Measurements from ENCODE around the gene NBPF19. TPM values are rescaled to one million over a fixed set of nuclear protein-coding genes. Genes with fewer than 3 reads are reported as not detected.
"Not testable (repeated sequence)": the region's sequence is repeated elsewhere in the genome, so short reads cannot be mapped to it uniquely, and the experiment has no call there.

Gene NBPF19
- total RNA-seq, 5 donors from 2014 or later (not counting 1 experiment from before 2014, with no cell fraction given) = 59.3 to 101 (median 81.7) TPM

- ATAC-seq (replicated peaks in 1 of 4); DNase-seq; H3K9me3 ChIP-seq; POLR2A ChIA-PET; H3K27me3 ChIP-seq (replicated peaks in 1 of 2; ENCODE audit: control insufficient read depth in 2 of 2, extremely low read depth in 1 of 2, insufficient read depth in 2 of 2, low read length in 1 of 2); H3K4me3 ChIP-seq (ENCODE audit: control insufficient read depth in 1 of 2, extremely low read depth in 1 of 2, low read length in 1 of 2); H3K36me3 ChIP-seq (ENCODE audit: control insufficient read depth in 2 of 2, extremely low read depth in 1 of 2, insufficient read depth in 1 of 2, low read length in 1 of 2); H3K27me3 Mint-ChIP-seq; CTCF ChIA-PET; H3K9me3 Mint-ChIP-seq; H3K36me3 Mint-ChIP-seq: not testable (repeated sequence)
- no CpG with 5 or more reads among the region's 23 CpGs for WGBS (ENCODE audit: insufficient coverage)
- Histone ChIP-seq H3K4me1 (ENCODE audit: control insufficient read depth in 1 of 2, extremely low read depth in 1 of 2, insufficient read depth in 2 of 2, low read length in 2 of 2) (peaks cover 0 to 20% of the 10 kb centered on the region in 2 experiments), H3K27ac (ENCODE audit: low read length) (peak overlapping the region; percentile 47)
- H3K4me3 Mint-ChIP-seq = peak overlapping the region in 1 of 3 donors; percentile 40
- H3K27ac Mint-ChIP-seq = peak overlapping the region; percentile 63 to 77
- H3K4me1 Mint-ChIP-seq = peaks cover 0 to 17% (median 14%) of the 10 kb centered on the region in 3 donors
These were observed 87.0 kb downstream of the NBPF19 start for GRCh38 chr1:149561806-149562205.

- H3K27ac ChIP-seq (ENCODE audit: low read length); CTCF ChIA-PET; DNase-seq; H3K27ac Mint-ChIP-seq; ATAC-seq (replicated peaks in 1 of 4); H3K27me3 Mint-ChIP-seq; H3K4me3 ChIP-seq (ENCODE audit: control insufficient read depth in 1 of 2, extremely low read depth in 1 of 2, low read length in 1 of 2); H3K9me3 ChIP-seq; H3K9me3 Mint-ChIP-seq; H3K36me3 Mint-ChIP-seq; H3K4me3 Mint-ChIP-seq; H3K36me3 ChIP-seq (ENCODE audit: control insufficient read depth in 2 of 2, extremely low read depth in 1 of 2, insufficient read depth in 1 of 2, low read length in 1 of 2); H3K27me3 ChIP-seq (replicated peaks in 1 of 2; ENCODE audit: control insufficient read depth in 2 of 2, extremely low read depth in 1 of 2, insufficient read depth in 2 of 2, low read length in 1 of 2); POLR2A ChIA-PET: not testable (repeated sequence)
- H3K4me1 ChIP-seq (ENCODE audit: control insufficient read depth in 1 of 2, extremely low read depth in 1 of 2, insufficient read depth in 2 of 2, low read length in 2 of 2) = peaks cover 0 to 16% of the 10 kb centered on the region in 2 experiments
- H3K4me1 Mint-ChIP-seq = peaks cover 0 to 12% (median 12%) of the 10 kb centered on the region in 3 donors
- no CpG with 5 or more reads among the region's 4 CpGs for WGBS (ENCODE audit: insufficient coverage)
These were observed 90.6 kb downstream of the NBPF19 start for GRCh38 chr1:149565485-149565884.

- H3K27me3 Mint-ChIP-seq; H3K4me3 Mint-ChIP-seq; CTCF ChIA-PET; H3K27me3 ChIP-seq (replicated peaks in 1 of 2; ENCODE audit: control insufficient read depth in 2 of 2, extremely low read depth in 1 of 2, insufficient read depth in 2 of 2, low read length in 1 of 2); H3K9me3 Mint-ChIP-seq; H3K4me3 ChIP-seq (ENCODE audit: control insufficient read depth in 1 of 2, extremely low read depth in 1 of 2, low read length in 1 of 2); H3K27ac ChIP-seq (ENCODE audit: low read length); H3K36me3 ChIP-seq (ENCODE audit: control insufficient read depth in 2 of 2, extremely low read depth in 1 of 2, insufficient read depth in 1 of 2, low read length in 1 of 2); POLR2A ChIA-PET; ATAC-seq (replicated peaks in 1 of 4); H3K36me3 Mint-ChIP-seq; H3K4me1 ChIP-seq (ENCODE audit: control insufficient read depth in 1 of 2, extremely low read depth in 1 of 2, insufficient read depth in 2 of 2, low read length in 2 of 2); H3K4me1 Mint-ChIP-seq; H3K9me3 ChIP-seq; DNase-seq: not testable (repeated sequence)
- peak overlapping the region in 1 of 2 donors; percentile 16 for H3K27ac Mint-ChIP-seq
These were observed 97.9 kb downstream of the NBPF19 start for GRCh38 chr1:149572763-149573162.

- H3K4me3 ChIP-seq (ENCODE audit: control insufficient read depth in 1 of 2, extremely low read depth in 1 of 2, low read length in 1 of 2); H3K9me3 ChIP-seq; H3K9me3 Mint-ChIP-seq; H3K27me3 Mint-ChIP-seq; H3K27me3 ChIP-seq (replicated peaks in 1 of 2; ENCODE audit: control insufficient read depth in 2 of 2, extremely low read depth in 1 of 2, insufficient read depth in 2 of 2, low read length in 1 of 2); H3K36me3 Mint-ChIP-seq; CTCF ChIA-PET; ATAC-seq (replicated peaks in 1 of 4); H3K36me3 ChIP-seq (ENCODE audit: control insufficient read depth in 2 of 2, extremely low read depth in 1 of 2, insufficient read depth in 1 of 2, low read length in 1 of 2); POLR2A ChIA-PET; H3K4me1 ChIP-seq (ENCODE audit: control insufficient read depth in 1 of 2, extremely low read depth in 1 of 2, insufficient read depth in 2 of 2, low read length in 2 of 2); H3K27ac ChIP-seq (ENCODE audit: low read length): not testable (repeated sequence)
- Mint-ChIP-seq H3K4me3 (peak overlapping the region in 1 of 3 donors; percentile 47), H3K4me1 (peaks cover 0 to 12% (median 12%) of the 10 kb centered on the region in 3 donors), H3K27ac (peak overlapping the region; percentile 49 to 81)
- no CpG with 5 or more reads among the region's 2 CpGs for WGBS (ENCODE audit: insufficient coverage)
- peak in 33 of 35 experiments; percentile 30 to 86 (median 63) for DNase-seq
These were observed 110.7 kb downstream of the NBPF19 start for GRCh38 chr1:149585592-149585991.

Other genes starting within 250 kb of the NBPF19 start
- 1 to 10 TPM in 3 of 5 donors, not detected in 2; 1.0 to 4.0 (median 1.4) TPM for gene PPIAL4C, start 108.8 kb downstream of the NBPF19 start, total RNA-seq

All from T-cell (primary cell).